Measurements from ENCODE around the gene KCNC3.
A peak's percentile ranks its signal among the peaks of the same experiment; 100 is the strongest.
"Not testable (repeated sequence)": the region's sequence is repeated elsewhere in the genome, so short reads cannot be mapped to it uniquely, and the experiment has no call there.

KCNC3 gene

GRCh38 chr19:50356691-50357177, 27.6 kb upstream of the KCNC3 start:
- DNase-seq (ENCODE audit: low read depth in 1 of 2, low spot score in 1 of 2) = no peak

GRCh38 chr19:50353487-50353880, 24.3 kb upstream of the KCNC3 start:
- not testable (repeated sequence) for DNase-seq (ENCODE audit: low read depth in 1 of 2, low spot score in 1 of 2)

- DNase-seq (ENCODE audit: low read depth in 1 of 2, low spot score in 1 of 2) = no peak
Measured at GRCh38 chr19:50352242-50352641, 23.1 kb upstream of the KCNC3 start.

GRCh38 chr19:50349277-50350057, 20.3 kb upstream of the KCNC3 start:
- DNase-seq (ENCODE audit: low read depth in 1 of 2, low spot score in 1 of 2) = no peak

- not testable (repeated sequence) for DNase-seq (ENCODE audit: low read depth in 1 of 2, low spot score in 1 of 2)
Measured at GRCh38 chr19:50347089-50347581, 18.0 kb upstream of the KCNC3 start.

GRCh38 chr19:50344661-50345318, 15.6 kb upstream of the KCNC3 start:
- DNase-seq (ENCODE audit: low read depth in 1 of 2, low spot score in 1 of 2) = no peak

- DNase-seq (ENCODE audit: low read depth in 1 of 2, low spot score in 1 of 2) = no peak
Measured at GRCh38 chr19:50341091-50341564, 12.0 kb upstream of the KCNC3 start.

GRCh38 chr19:50340331-50340730, 11.2 kb upstream of the KCNC3 start:
- DNase-seq (ENCODE audit: low read depth in 1 of 2, low spot score in 1 of 2) = no peak

GRCh38 chr19:50337031-50337430, 7.9 kb upstream of the KCNC3 start:
- not testable (repeated sequence) for DNase-seq (ENCODE audit: low read depth in 1 of 2, low spot score in 1 of 2)

GRCh38 chr19:50334741-50335421, 5.7 kb upstream of the KCNC3 start:
- no peak for DNase-seq (ENCODE audit: low read depth in 1 of 2, low spot score in 1 of 2)

GRCh38 chr19:50333737-50334617, 4.8 kb upstream of the KCNC3 start:
- peak; percentile 62 to 70 for DNase-seq (ENCODE audit: low read depth in 1 of 2, low spot score in 1 of 2)

- DNase-seq (ENCODE audit: low read depth in 1 of 2, low spot score in 1 of 2) = peak; percentile 66 to 81
Measured at GRCh38 chr19:50333235-50333736, 4.1 kb upstream of the KCNC3 start.

- no peak for DNase-seq (ENCODE audit: low read depth in 1 of 2, low spot score in 1 of 2)
Measured at GRCh38 chr19:50332244-50333038, 3.3 kb upstream of the KCNC3 start.

- DNase-seq (ENCODE audit: low read depth in 1 of 2, low spot score in 1 of 2) = no peak
Measured at GRCh38 chr19:50331994-50332243, 2.7 kb upstream of the KCNC3 start.

GRCh38 chr19:50331221-50331993, 2.2 kb upstream of the KCNC3 start:
- DNase-seq (ENCODE audit: low read depth in 1 of 2, low spot score in 1 of 2) = no peak

- peak; percentile 45 to 62 for DNase-seq (ENCODE audit: low read depth in 1 of 2, low spot score in 1 of 2)
Measured at GRCh38 chr19:50330365-50331078, 1.3 kb upstream of the KCNC3 start.

GRCh38 chr19:50329926-50330294, 733 bp upstream of the KCNC3 start:
- not testable (repeated sequence) for DNase-seq (ENCODE audit: low read depth in 1 of 2, low spot score in 1 of 2)

- DNase-seq (ENCODE audit: low read depth in 1 of 2, low spot score in 1 of 2) = no peak
Measured at GRCh38 chr19:50328873-50329145, 368 bp downstream of the KCNC3 start.
